Uterine smooth muscle cell (primary cell): Measurements from ENCODE around the gene ERCC2. TPM values are rescaled to one million over a fixed set of nuclear protein-coding genes. Genes with fewer than 3 reads are reported as not detected.

Experiments used
- total RNA-seq: library from RNA; depleted of rRNA; stranded (reverse); fragments of >200 nt; gene quantifications from 2 replicates; pipeline ENCODE4 v1.2.3, GENCODE V29; 2014

Gene ERCC2
- 22.0 and 28.0 TPM in 2 replicates for total RNA-seq

DNA sequence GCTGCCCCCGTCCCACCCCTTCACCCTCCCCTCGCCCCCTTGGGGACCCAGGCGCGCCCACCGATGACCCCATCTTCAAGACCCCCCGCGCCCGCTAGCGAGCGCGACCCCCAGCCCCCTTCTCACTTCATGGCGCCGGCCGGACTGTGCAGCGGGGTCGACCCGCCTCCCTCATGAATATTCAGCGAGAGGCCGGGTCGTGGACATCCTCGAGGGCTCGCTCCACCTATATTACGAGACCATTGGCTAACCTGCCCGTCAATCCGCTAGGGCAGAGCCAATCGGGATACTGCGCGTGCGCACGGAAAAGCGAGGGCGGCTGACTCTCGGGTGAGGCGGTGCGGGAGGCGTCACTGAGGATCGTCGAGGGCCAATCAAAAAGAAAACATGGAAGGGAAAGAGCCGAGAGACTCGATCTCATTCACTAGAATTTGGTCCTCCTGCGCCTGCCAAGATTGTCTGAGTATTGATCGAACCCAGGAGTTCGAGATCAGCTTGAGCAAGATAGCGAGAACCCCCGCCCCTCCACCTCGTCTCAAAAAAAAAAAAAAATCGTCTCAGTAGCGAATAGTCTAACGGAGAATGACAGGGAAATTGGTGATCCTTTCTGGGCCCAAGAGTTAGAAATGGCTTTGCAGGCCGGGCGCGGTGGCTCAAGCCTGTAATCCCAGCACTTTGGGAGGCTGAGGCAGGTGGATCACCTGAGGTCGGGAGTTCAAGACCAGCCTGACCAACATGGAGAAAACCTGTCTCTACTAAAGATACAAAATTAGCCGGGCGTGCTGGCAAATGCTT lies at the start of gene ERCC2:
ERCC2 (minus strand) TSS at position 164 of the 795 bp plus-strand sequence; CDS start at position 131, 33 bp downstream.

GRCh38 chr19:45406226-45407090 lies 36.1 kb upstream of the ERCC2 start, which contains the start of gene POLR1G:
TSS of gene POLR1G (plus strand) at chr19:45406644. CDS start at chr19:45406697, 53 bp downstream.

GRCh38 chr19:45404557-45405434 lies 34.4 kb upstream of the ERCC2 start, which contains the start of gene PPP1R13L:
TSS of gene PPP1R13L (minus strand) at chr19:45405069. CDS start at chr19:45398318, 6,751 bp downstream.

GRCh38 chr19:45340232-45340898 lies 30.0 kb downstream of the ERCC2 start, which contains the start of gene KLC3:
TSS of gene KLC3 (plus strand) at chr19:45340750. CDS start at chr19:45345542, 4,792 bp downstream.

DNA sequence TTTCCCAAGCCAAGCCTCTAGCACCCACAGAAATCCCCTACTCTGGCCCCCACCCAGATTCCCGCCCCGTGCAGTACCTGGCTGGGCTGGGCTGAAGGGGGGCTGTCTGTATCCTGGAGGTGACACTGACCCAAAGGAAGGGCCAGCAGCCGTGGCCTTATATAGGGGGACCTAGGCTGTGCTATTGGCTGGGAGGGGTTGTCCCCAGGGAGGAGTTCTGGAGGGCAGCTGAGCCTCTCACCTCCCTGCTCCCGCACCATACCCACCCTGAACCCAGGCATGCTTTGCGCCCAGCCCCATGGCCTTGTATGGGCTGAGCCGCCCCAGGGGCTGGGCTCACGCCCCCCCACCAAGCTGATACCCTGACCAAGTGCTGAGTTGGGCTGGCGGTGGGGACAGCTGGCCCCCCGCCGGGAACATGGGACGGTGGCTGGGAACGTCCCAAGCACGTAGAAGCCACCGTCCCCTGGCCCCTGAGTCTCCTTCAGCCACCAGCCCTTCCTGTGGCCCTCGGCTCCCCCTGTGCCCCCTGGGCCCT lies 47.6 kb downstream of the ERCC2 start, which contains the start of gene CKM:
CKM (minus strand) TSS at position 132 of the 538 bp plus-strand sequence. CDS start 3,162 bp downstream, outside the sequence.

Other genes with a start within 250 kb of the ERCC2 start
- 0.12 and 0.44 TPM in 2 replicates for gene NKPD1, start 209.6 kb downstream of the ERCC2 start, total RNA-seq
- gene TRAPPC6A, start 192.3 kb downstream of the ERCC2 start, total RNA-seq = 2.0 and 11.1 TPM in 2 replicates
- gene BLOC1S3, start 191.8 kb downstream of the ERCC2 start, total RNA-seq = 3.9 and 7.5 TPM in 2 replicates
- gene EXOC3L2, start 125.2 kb downstream of the ERCC2 start, total RNA-seq = not detected in 2 replicates
- gene MARK4, start 119.3 kb downstream of the ERCC2 start, total RNA-seq = 8.1 and 9.9 TPM in 2 replicates
- 0.12 TPM in 1 of 2 replicates, not detected in the other for gene CKM, start 47.7 kb downstream of the ERCC2 start, total RNA-seq
- 0.66 TPM in 1 of 2 replicates, not detected in the other for gene KLC3, start 29.8 kb downstream of the ERCC2 start, total RNA-seq
- 3.3 and 7.2 TPM in 2 replicates for gene PPP1R13L, start 34.5 kb upstream of the ERCC2 start, total RNA-seq
- 8.6 and 13.6 TPM in 2 replicates for gene POLR1G, start 36.1 kb upstream of the ERCC2 start, total RNA-seq
- 97.2 and 128 TPM in 2 replicates for gene ERCC1, start 53.3 kb upstream of the ERCC2 start, total RNA-seq
- 0.44 and 0.62 TPM in 2 replicates for gene FOSB, start 97.4 kb upstream of the ERCC2 start, total RNA-seq
- gene RTN2, start 126.5 kb upstream of the ERCC2 start, total RNA-seq = 6.1 and 8.1 TPM in 2 replicates
- 2.3 and 2.7 TPM in 2 replicates for gene PPM1N, start 127.9 kb upstream of the ERCC2 start, total RNA-seq
- 79.4 and 119 TPM in 2 replicates for gene VASP, start 136.9 kb upstream of the ERCC2 start, total RNA-seq
- gene OPA3, start 214.2 kb upstream of the ERCC2 start, total RNA-seq = 5.2 and 6.0 TPM in 2 replicates
- gene GPR4, start 231.6 kb upstream of the ERCC2 start, total RNA-seq = 0.11 and 0.12 TPM in 2 replicates